ENCODE data around the gene PIWIL4. TPM values are rescaled to one million over a fixed set of nuclear protein-coding genes. Genes with fewer than 3 reads are reported as not detected.

PIWIL4 gene
- total RNA-seq, 1 donor from 2014 or later = 4.5 TPM

GRCh38 chr11:94658888-94659287 is 91.7 kb downstream of the PIWIL4 start:
- TF ChIP-seq CTCF (IDR thresholded peaks at IDR 0.05) = no peak
- Histone ChIP-seq H3K27ac (no peak overlapping the region), H3K36me3 (no peaks in the 10 kb centered on the region), H3K27me3 (no peaks in the 10 kb centered on the region), H3K4me1 (no peaks in the 10 kb centered on the region), H3K9me3 (no peaks in the 10 kb centered on the region), H3K4me3 (no peak overlapping the region)
- DNase-seq (ENCODE audit: low spot score in 2 of 2) = no peak
- intact Hi-C loops (cut with DNase I) = no loop called here

GRCh38 chr11:94661444-94661843 is 94.3 kb downstream of the PIWIL4 start:
- intact Hi-C loops (cut with DNase I) = no loop called here
- H3K9me3 ChIP-seq = no peaks in the 10 kb centered on the region
- DNase-seq (ENCODE audit: low spot score in 2 of 2) = no peak
- no peak overlapping the region for H3K27ac ChIP-seq
- H3K27me3 ChIP-seq = no peaks in the 10 kb centered on the region
- H3K4me1 ChIP-seq = no peaks in the 10 kb centered on the region
- TF ChIP-seq CTCF (IDR thresholded peaks at IDR 0.05) = no peak
- H3K4me3 ChIP-seq = no peak overlapping the region
- H3K36me3 ChIP-seq = no peaks in the 10 kb centered on the region

GRCh38 chr11:94662065-94662779 is 95.1 kb downstream of the PIWIL4 start:
- Histone ChIP-seq H3K27ac (no peak overlapping the region), H3K4me1 (no peaks in the 10 kb centered on the region), H3K4me3 (no peak overlapping the region), H3K36me3 (no peaks in the 10 kb centered on the region), H3K9me3 (no peaks in the 10 kb centered on the region), H3K27me3 (no peaks in the 10 kb centered on the region)
- TF ChIP-seq CTCF (IDR thresholded peaks at IDR 0.05) = no peak
- DNase-seq (ENCODE audit: low spot score in 2 of 2) = no peak
- intact Hi-C loops (cut with DNase I) = no loop called here

GRCh38 chr11:94662846-94663390 is 95.8 kb downstream of the PIWIL4 start:
- H3K4me1 ChIP-seq = no peaks in the 10 kb centered on the region
- intact Hi-C loops (cut with DNase I) = no loop called here
- no peaks in the 10 kb centered on the region for H3K27me3 ChIP-seq
- DNase-seq (ENCODE audit: low spot score in 2 of 2) = no peak
- H3K27ac ChIP-seq = no peak overlapping the region
- TF ChIP-seq CTCF (IDR thresholded peaks at IDR 0.05) = no peak
- no peaks in the 10 kb centered on the region for H3K36me3 ChIP-seq
- no peaks in the 10 kb centered on the region for H3K9me3 ChIP-seq
- H3K4me3 ChIP-seq = no peak overlapping the region

GRCh38 chr11:94664346-94664745 is 97.2 kb downstream of the PIWIL4 start:
- H3K4me1 ChIP-seq = no peaks in the 10 kb centered on the region
- H3K4me3 ChIP-seq = no peak overlapping the region
- H3K27ac ChIP-seq = no peak overlapping the region
- H3K27me3 ChIP-seq = no peaks in the 10 kb centered on the region
- no peaks in the 10 kb centered on the region for H3K36me3 ChIP-seq
- no peaks in the 10 kb centered on the region for H3K9me3 ChIP-seq
- TF ChIP-seq CTCF (IDR thresholded peaks at IDR 0.05) = no peak
- no peak for DNase-seq (ENCODE audit: low spot score in 2 of 2)
- intact Hi-C loops (cut with DNase I) = no loop called here
